GM19099 (cell line): ENCODE data around the gene GGA2.

ENCODE experiments used
- POLR2A ChIP-seq: IDR thresholded peaks from 3 replicates; pipeline ENCODE4 v1.6.1; 2011; ENCODE audit warnings: low read depth; ENCODE audit not compliant: insufficient read length; ENCODE audit errors: extremely low read depth

GGA2 gene

GRCh38 chr16:23414731-23415130 lies 95.6 kb downstream of the GGA2 start:
- no peak for TF ChIP-seq POLR2A
